Measurements from ENCODE around the gene PRKAG2.

GRCh38 chr7:151893405-151893923, 16.5 kb upstream of the PRKAG2 start:
- TF ChIP-seq POLR2A (IDR thresholded peaks at IDR 0.05) (no peak), CTCF (IDR thresholded peaks at IDR 0.05) (no peak)

Data from lower leg skin (tissue), 3 donors.